NCI-H2227 treated with DMSO at 0.1 percent for 48 hours (cell line): Measurements from ENCODE around the gene ZBTB18.

Experiments used
- DNase-seq: peaks from one replicate; lab custom pipeline; 2025; lab: John Stamatoyannopoulos, UW

Gene ZBTB18

DNA sequence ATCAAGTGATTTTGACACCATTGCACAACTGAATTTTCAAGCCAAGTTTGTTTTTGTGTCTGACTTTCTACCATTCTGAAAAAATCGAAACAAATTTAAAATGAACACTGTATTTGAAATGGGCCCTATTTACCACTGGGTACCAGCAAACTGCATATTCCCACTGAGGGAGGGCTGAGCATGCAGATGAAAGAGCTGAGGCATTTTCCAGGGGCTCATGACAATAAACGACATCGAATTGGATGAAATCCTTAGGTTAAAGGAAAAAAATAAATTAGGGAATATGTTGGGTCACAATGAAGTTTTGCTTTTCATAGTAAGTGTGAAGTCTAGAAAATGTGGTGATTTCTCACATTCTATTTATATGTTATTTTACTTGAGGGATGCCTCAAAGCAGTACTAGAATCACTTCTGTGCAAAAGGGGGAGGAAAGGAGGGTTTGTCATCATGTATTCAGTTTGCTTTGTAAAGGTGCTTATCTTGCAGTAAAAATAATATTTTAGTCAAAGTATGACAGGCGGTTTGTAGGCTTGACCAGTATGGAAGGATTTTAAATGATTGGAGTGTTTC is 11.2 kb downstream of the ZBTB18 start:
- DNase-seq: no peak

DNA sequence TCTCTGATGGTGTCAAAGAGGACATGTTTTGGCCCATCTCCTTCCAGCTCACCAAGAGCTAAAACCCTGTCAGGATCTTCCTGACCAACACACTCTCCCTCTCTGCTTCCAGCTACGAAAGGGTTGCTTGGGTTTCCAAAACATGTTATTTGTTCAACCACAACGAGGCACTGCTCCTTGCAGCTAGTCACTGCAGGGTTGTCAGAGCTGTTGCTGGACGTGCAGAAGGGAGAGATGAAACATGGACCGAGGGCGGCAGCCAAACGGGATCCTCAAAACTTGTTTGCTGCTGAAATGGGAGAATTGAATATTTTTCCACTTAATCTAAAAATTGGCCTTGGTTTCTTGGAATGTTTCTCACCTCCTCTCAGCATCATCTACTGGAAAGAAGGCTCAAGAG is 12.4 kb downstream of the ZBTB18 start:
- DNase-seq: no peak

DNA sequence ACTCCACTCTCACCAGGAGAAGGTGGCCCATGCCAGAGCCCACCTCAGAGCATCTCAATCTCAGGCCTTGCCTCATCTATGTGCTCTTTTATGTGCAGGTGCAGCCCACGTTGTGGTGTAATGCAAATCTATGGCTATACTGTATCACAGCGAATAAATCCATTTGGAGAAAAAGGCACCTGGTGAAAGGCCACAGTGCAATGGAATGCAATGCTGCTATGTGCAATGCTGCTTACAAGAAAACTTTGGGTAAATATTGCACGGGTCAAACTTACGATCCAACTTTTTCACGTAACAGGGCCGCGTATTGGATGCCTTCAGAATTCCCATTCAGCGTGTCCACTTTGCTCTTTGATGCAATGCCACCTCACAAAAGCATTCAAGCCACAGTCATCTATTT is 13.5 kb downstream of the ZBTB18 start:
- DNase-seq: no peak

DNA sequence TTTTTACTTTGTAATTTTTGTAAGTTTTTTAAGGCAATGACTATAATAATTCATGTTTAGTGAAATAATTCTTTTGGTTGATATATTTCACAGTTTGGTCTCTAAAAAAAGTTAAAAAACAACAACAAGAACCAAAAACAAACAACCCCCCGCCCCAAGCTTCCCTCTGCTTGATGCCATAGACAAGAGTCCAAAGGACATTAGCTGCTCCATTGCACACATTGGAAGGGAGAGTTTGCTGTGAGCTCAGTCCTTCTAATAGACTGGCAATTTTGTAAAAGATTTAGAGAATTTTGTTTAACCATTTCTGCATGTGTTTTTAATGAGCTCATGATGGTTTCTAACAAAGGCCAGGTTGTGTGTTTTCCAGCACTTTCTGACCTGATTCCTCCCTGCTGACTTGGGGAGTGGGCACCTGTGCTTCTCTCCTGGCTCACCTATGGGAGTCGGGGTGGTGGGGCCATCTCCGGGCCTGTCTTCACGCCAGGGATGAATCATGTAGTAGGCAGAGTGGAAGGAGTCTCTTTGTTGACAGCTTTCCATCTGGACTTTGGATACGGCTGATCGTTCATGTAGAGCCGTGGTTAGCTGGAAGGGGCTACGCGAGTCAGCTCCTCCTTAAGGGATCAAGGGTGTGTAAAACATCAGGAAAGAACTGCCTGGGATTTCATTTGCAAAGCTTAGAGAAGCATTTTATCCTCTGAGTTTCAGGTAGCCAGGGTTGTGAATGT is 14.1 kb downstream of the ZBTB18 start:
- DNase-seq: no peak

DNA sequence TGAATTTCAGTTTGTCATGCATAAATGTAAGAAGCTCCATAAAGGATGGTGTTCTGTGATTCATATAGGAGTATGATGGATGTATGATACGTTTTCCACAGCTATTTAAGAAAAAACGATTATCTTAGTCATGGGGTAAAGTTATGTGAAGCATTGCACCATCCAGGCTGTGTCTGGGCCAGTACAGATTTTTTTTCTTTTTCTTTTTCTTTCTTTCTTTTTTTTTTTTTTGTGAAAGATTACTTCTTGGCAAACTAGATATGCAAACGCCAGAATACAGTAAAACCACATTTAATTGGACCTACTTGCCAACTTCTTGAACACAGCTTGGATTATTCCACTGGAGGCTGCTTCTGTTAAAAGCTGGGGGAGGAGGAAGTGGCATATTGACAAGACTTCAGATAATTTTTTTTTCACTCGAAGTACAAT is 14.9 kb downstream of the ZBTB18 start:
- DNase-seq: no peak

DNA sequence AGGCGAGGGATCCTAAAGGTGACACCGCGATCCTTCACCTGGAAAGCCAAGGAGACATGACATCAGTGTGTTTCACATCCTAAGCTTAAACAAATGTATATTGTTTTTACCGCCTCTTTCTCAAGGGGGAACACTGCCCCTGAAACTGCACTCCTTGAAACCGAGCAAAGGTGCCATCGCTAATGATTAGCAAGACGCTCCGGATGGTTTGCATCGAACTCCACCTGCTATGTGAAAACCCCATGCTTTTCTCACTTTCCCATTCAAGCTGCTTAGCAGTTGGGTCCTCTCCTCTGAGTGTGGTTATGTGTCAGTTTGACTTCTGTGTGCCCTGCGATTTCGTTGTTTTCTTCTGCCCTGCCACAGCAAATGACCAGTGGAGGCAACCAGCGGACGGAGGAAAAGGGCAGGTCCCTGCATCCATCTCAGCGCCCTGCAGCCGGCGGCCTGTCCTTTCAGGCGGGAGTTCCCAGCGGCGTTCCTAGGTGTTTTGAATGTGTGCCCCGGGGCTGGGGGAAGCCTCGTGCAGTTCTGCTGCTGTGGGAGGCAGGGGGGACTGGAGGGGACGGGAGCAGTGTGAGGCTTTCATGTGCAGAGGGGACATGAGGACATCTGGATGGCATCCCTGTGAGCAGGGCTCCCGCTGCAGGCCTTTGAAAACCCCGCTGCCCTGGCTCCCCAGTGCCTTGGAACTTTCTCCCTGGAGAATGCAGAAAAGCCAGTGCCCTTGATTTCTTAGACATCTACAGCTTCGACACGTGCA is 16.1 kb downstream of the ZBTB18 start:
- DNase-seq: no peak

DNA sequence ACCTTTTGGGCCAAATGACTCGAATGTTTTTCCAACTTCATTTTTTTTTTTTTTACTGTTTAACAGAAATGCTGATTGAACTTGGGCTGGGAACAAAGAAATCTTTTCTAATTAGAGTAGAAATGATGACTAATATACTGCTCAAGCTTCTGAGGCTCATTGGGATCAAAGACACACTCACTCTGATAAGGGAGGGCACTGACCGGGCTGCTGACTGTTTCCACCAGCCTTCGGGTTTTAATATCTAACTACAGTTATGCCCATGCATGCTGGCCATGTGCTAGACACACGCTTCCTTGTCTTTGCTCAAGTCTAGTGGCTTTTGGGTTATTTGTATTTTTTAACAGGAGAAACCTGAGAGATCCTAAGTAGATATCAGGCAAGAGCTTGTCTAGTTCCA is 16.8 kb downstream of the ZBTB18 start:
- no peak for DNase-seq

DNA sequence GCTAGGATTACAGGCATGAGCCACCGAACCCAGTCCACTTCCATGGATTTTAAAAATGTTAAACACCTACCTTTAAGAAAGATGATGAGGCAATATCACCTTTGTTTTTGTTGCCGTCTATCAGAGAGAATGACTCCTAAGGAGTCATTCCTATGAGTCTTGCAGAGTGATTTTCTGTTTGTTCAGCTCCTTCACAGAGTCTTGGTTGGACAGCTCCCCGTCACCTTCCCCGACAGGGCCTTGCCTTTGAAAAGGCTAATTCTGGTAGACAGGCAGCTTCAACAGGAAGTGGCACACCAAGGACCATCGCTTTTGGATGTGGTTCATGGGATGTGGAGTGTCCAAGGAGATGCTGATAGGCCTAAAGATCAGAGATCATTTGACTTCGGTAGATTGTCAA is 17.5 kb downstream of the ZBTB18 start:
- DNase-seq: no peak

DNA sequence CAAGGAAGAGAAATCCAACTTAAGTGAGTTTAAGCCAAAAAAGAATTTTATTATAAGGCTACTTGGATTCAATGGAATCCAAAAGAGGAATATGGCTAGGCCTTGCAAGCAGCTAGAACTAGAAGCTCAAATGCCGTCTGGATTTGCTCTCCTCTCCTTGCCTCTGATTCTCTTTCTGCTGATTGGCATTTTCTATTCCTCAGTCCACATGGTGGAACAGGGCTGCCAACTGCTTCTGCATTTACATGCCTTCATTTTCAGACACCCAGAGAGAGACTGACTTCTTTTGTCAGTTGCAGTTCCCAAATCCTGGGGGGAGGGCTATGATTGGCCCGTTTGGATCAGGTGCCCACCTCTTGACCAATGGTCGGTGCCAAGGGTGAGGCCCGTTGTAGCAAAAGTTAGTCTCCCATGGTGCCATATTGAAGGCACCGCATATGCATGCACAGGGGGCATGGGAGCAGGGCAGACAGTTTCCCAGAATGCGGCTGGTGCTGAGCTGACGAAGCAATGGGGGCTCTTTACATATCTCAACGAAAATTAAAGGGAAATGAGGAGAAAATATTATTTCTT is 18.3 kb downstream of the ZBTB18 start:
- no peak for DNase-seq

DNA sequence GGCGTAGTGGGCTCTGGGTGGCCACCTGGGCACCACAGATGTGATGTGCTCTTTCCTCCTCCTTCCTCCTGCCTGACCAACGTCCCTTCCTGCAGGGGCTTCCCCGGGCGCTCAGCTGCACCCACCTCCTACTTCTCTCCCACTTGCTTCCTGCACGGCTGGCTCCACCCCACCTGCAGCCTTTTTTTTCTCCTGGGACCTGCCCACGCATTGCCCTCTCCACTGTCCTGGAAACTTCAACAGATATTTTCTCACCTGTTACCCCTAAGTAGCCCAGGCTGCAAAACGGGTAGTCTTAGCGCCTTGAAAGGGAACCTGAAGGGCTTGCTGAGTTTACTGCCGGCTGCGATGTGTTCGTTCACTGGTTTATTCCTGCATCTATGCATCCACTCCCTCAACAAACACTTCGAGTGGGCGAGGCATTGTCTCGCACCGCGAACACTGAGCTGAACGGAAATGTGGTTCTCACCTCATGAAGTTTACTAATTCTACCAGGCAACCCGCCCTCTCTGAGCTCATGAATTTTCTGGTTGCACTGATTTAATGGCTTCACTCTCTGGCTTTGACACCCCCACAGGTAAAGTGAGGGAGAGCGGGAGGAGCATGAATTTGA is 23.6 kb downstream of the ZBTB18 start:
- no peak for DNase-seq

DNA sequence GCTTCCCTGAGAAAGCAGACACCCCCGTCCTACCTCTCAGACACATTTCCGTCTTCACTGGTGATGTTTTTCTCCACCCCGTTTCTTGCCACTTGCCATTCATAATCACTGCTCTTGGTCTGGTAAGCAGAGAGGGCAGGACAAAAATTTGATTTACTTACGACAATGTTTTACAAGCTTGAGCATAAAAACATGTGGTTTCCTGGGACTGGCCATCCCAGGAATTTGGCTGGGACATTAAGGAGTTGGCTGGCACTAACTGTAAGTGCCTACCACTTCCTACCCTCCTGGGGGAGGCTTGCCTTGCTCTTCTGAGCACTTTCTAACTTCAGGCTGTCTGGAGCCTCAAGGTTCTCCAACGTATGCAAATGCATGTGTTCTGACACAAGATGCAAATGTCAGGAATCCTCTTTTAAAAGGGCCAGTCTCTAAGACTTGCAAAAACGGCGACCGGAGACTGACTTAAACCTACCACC is 24.2 kb downstream of the ZBTB18 start:
- DNase-seq: no peak

DNA sequence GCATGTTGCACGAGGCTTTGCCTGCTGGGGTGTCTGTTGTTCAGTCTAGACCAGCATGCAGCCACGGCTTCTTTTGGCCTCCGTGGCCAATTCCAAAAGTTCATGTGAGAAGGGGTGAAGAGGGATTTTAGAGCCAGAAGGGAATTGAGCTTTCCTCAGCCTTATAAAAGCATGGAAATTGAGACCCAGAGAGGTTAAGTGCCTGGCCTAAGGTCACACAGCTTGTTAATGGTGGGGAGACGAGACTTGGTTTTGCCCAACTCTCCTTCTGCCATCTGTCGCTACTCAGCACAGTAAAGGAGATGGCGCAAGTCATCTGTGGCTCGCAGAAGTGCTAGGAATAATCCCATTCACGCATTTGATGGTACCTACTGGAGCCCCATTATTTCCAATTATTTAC is 25.7 kb downstream of the ZBTB18 start:
- no peak for DNase-seq

DNA sequence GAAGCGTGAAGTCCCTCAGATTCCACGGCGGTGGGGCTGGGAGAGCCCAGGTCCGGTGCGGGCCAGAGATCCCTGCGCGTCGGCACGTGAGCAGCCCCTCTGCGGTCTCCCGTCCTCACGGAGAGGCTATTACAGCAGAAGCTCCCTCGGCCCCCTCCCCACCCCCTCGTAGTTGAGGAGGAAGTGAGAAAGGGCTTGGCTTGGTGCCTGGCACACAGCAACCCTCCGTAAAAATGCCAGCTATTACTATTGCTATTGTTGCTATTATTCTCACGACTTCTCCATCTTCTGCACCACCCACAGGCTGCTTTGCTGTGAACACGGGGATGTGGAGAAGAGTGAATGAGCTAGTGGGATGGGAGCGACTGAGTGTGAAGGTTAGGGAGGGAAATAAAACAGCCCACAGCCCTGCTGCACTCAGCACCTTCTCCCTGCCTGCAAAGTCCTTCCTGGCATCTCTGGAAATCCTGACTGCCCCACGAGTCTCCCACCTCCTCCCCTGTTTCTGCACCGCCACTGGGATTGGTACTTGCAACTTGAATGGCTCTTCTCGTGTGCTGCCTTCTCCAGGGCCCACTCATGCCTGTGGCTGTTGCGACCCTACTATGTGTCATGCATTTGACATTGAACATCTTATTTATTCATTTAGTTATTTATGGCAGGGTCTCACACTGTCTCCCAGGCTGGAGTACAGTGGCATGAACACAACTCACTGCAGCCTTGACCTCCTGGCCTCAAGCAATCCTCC is 26.6 kb downstream of the ZBTB18 start:
- peak; percentile 32 for DNase-seq

DNA sequence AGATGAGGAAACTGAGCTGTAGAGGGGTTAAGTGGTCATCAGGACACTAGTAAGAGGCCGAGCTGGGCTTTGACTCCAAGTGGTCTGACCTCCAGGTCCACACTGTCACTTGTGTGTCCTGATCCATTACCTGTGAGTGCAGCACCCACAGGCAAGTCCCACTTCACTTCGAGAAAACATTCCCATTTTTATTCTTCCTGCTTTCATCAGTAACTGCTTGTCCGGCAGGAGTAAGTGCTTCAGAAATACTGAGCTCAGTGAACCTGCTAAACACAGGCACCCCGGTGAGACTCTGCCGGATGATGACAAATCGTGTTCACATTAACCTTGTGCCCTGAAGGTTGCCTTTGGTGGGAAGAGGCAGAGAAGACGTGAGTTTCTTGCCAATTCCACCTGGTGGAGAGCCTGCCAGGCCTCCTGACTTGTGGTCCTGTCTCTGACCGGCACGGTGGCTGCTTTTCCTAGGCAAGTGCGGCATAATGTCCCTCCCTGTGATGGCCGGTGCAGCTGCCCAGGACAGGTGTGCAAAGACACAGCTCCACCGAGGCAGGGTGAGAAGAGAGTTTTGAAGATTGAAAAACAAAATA is 29.4 kb downstream of the ZBTB18 start:
- no peak for DNase-seq

DNA sequence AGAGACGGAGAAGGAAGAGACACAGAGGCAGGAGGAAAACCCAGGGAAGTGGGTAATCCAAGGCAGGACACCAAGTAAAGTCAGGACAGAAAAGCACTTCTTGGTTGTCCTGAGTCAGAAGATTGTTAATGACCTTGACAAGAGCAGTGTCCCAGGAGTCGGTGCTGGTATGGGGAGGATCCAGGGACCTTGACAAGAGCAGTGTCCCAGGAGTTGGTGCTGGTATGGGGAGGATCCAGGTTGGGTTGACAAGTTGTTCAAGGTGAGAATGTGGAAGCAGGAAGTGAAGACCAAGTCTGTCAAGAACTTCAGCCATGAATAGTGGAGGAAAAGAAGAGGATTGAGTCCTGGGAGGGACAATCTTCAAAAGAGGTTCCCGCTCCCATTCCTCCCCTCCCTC is 31.9 kb downstream of the ZBTB18 start:
- no peak for DNase-seq

DNA sequence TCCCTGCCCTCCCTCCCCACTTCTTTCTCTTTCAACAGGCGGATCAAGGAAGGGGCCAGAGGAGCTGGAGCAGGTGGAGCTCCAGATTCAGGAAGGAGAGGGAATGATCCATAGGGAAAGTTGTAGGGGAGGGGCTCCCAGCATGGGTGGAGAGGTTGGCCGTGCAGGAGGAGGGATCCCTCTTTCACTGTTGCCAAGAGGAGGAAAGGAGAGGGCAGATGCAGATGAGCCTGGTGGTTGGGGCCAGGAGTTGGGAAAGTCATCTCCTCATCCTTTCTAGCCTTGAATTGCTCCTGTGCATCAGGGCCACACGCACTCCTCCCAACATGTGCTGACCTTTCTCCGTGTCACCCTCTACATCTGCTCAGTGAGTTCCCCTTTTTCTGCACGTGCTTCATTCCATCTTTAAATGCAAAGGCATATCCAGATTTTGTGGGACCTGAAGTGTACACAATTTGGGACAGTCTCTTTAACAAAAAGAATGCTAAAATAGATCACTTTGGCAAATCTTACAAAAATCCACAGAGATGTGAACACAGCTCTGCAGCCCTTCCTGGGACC is 32.4 kb downstream of the ZBTB18 start:
- no peak for DNase-seq

DNA sequence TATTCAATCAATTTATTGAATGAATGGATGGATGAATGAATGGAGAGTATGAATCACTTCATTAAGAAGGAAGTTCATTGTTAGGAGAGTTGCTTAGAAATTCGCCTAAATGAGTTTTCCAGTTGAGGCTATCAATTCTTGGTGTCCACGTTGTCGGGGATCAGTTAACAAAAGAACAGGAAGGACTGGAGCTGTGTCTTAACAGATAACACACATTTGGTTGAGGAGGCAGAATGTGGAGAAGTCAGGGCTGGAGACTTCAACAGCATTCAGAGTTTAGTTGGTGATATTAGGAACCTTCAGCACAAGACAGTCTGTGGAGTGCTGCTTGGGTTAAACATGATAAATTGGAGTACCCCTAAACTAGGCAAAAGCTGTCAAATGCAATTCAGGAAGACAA is 33.7 kb downstream of the ZBTB18 start:
- DNase-seq: no peak

DNA sequence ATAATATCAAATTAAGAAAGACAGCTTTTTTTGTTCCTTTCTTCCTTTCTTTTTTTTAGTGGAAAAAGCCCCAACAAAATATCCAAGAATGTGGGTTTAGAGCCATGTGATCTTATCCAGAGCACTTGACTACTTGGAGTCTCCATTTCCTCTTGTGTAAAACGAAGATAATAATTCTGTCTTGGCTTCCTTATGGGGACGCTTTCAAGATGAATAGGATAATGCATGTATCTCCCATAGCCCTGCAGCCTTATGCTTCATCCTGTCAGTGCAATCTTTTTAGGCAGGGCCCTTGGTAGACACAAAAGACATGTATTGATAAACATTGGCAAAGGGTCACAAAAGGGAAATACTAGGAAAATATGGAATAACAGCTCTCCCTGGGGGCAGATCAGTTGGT is 34.8 kb downstream of the ZBTB18 start:
- no peak for DNase-seq

DNA sequence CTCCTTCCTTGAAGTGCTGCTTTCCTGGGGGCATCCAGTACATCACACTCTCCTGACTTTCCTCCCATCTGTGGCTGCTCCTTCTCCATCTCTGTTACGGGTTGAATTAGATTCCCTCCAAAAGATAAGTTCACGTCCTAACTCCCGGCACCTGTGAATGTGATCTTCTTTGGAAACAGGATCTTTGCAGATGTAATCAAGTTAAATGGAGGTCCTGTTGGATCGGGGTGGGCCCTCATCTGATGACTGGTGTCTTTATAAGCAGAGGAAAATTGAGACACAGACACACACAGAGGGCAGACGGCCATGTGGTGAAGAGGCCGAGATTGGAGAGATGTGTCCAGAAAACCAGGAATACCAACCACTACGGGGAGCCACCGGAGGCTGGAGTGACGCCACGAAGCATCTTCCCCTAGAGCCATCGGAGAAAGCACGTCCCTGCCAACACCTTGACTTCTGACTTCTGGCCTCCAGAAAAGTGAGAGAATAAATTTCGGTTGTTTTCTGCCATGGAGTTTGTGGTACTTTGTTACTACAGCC is 36.0 kb downstream of the ZBTB18 start:
- DNase-seq: no peak

DNA sequence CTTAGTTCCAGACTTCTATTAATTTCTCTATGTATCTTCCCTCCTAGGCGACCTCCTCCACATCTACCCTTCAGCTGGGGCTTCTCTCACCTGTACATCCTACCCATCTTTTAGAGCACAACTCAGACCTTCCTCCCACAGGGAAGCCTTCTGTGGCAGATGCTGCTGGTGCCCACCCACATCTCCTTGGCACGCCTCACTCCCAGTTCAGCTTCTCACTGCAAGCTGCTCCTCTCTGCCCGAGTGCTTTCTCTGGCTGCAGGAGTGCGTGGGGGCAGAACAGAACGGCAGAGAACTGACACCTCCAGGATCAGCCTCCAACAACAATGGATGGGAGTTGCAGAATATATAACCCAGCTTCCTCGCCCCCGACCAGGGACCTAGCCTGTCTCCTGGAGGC is 36.5 kb downstream of the ZBTB18 start:
- DNase-seq: no peak

DNA sequence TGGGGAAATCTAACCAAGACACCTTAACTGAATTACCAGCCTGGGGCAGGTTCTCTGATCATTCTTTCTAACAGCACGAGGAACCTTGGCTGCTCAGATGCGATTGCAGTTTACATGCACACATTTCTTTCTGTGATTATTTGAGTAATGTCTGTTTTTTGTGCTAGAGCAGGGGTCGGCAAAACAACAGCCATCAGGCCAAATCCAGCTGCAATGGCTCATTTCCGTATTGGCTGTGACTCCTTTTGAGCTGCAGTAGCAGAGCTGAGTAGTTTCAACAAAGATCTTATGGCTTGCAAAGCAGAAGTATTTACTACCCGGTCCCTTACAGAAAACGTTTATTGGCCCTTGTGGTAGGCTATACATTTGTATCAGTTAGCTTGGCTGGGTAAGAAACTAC is 37.1 kb downstream of the ZBTB18 start:
- no peak for DNase-seq
